Right lobe of liver (tissue), 6 donors: ENCODE results near the gene ACAD11. TPM values are rescaled to one million over a fixed set of nuclear protein-coding genes. Genes with fewer than 3 reads are reported as not detected.

Experiments used
- ATAC-seq, 4 donors: fragments of 200-7000 bp; cut with Tn5 transposase; one replicate each; pipeline ENCODE4 v1.9.1; 2020; ENCODE audit warnings: mild to moderate bottlenecking in 4 of 4, moderate library complexity in 4 of 4
- DNase-seq, 3 donors: peaks; one replicate each; pipeline ENCODE4 v3.0.0-alpha.2; 2020
- H3K27ac ChIP-seq, 3 donors: fragments of 200-600 bp; one replicate each; pipeline ENCODE4 v1.8.0; 2022
- H3K27me3 ChIP-seq, 2 donors: fragments of 200-600 bp; one replicate each; pipeline ENCODE4 v1.8.0; 2022
- H3K36me3 ChIP-seq, 4 donors: fragments of 200-600 bp; sonication (generic) in 1 of 4; one replicate each; pipeline versions ENCODE4 v1.5.1 to v1.8.0; 2017 to 2022; ENCODE audit warnings: control low read depth in 1 of 4
- H3K4me1 ChIP-seq, 4 donors: fragments of 200-600 bp; sonication (generic) in 1 of 4; one replicate each; pipeline versions ENCODE4 v1.5.1 to v1.8.0; 2017 to 2022; ENCODE audit warnings: control low read depth in 1 of 4
- H3K4me3 ChIP-seq, 3 donors: fragments of 200-600 bp; one replicate each; pipeline ENCODE4 v1.8.0; 2022
- H3K9me3 ChIP-seq, 4 donors: fragments of 200-600 bp; sonication (generic) in 1 of 4; one replicate each; pipeline versions ENCODE4 v1.5.1 to v1.8.0; 2017 to 2022; ENCODE audit warnings: control low read depth in 1 of 4
- POLR2A ChIP-seq: fragments of 450-650 bp; IDR thresholded peaks from one replicate; pipeline ENCODE4 v1.6.1; 2017; ENCODE audit warnings: antibody characterized with exemption, mild to moderate bottlenecking
- WGBS: methylation state at CpG from one replicate; pipeline ENCODE4 v1.1.6; 2018; ENCODE audit warnings: low coverage, low lambda C conversion rate; ENCODE audit not compliant: insufficient coverage; ENCODE audit errors: missing lambda C conversion rate; 5-methylcytosine and 5-hydroxymethylcytosine counted together
- intact Hi-C, 2 donors: fragments of 100-400 bp; cut with DNase I; formaldehyde crosslinking; loops; one replicate each; pipeline versions ENCODE4 v1.11.2 to v1.14.1; 2022
- total RNA-seq, 6 experiments: library from RNA; depleted of rRNA in 2 of 6; stranded (reverse); fragments of >200 nt in 2 of 6; fragmentation: NEBNext Ultra II Directional in 3 of 6; extraction: Animal tissue kit (Norgen Biotek cat#: 25700) in 3 of 6; gene quantifications; one replicate each; pipeline versions ENCODE4 v1.1.0 to v1.2.4, GENCODE V29; 2016 to 2023
- TF ChIP-seq, protein P1 (sequence below), 4 donors: fragments of 200-600 bp in 3 of 4; fragments of 450-650 bp in 1 of 4; IDR thresholded peaks; one replicate each; pipeline versions ENCODE4 v1.5.1 to v1.8.0; 2016 to 2022; ENCODE audit warnings: antibody characterized with exemption in 4 of 4, mild to moderate bottlenecking in 2 of 4
- donor health status: DM: no; HTN: yes; CAD: no.
- donor health status: DM: no; HTN: no; CAD: no.
- donor health status: DM: no; HTN: no; CAD: no.
- donor health status: DM: no; HTN: yes; CAD: no.
- donor health status: DM: no; HTN: yes; CAD: no.

Gene ACAD11
- total RNA-seq, 6 experiments from 2014 or later: 60.9 to 108 (median 94.5) TPM

DNA sequence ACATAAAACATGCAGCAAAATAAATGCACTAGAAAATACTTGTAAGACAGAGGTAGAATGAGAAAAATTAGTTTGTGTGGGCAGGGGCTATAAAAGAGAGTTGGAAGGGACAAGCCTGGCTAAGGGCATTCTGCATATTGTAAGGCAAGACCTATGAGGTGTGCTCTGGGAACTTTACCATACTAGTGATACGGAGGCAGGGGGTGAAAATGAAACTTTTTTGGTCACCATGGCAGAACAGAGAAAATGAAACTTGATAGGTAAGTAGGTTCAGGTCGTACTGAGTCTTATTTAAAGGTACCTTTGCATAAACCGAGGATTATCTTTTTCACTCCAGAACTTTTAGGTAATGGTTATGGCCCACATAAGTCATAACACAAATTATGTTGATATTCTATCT, 137.3 kb downstream of the ACAD11 start:
- H3K27me3 ChIP-seq: no peaks in the 10 kb centered on the region
- intact Hi-C loops: no loop called here

DNA sequence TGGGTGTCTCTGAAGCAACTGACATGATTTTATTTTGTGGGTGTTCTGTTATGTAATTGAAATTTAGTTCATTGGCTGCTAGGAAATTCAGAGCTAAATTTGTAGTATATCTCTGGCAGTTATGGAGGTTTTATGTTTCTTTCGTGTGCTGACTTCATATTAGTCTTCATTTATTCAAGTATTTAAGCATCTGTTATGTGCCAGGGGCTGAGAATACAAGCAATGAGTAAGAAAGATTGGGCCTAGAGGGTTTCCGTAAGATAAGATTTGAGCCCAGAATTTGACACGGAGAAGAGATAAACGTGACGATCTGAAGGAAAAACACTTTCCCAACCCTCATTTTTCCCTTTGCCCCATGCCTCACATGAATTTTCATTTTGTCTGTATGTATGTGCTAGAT, 137.7 kb downstream of the ACAD11 start:
- H3K9me3 ChIP-seq: no peaks in the 10 kb centered on the region
- no peak for DNase-seq
- TF ChIP-seq, protein P1, sequence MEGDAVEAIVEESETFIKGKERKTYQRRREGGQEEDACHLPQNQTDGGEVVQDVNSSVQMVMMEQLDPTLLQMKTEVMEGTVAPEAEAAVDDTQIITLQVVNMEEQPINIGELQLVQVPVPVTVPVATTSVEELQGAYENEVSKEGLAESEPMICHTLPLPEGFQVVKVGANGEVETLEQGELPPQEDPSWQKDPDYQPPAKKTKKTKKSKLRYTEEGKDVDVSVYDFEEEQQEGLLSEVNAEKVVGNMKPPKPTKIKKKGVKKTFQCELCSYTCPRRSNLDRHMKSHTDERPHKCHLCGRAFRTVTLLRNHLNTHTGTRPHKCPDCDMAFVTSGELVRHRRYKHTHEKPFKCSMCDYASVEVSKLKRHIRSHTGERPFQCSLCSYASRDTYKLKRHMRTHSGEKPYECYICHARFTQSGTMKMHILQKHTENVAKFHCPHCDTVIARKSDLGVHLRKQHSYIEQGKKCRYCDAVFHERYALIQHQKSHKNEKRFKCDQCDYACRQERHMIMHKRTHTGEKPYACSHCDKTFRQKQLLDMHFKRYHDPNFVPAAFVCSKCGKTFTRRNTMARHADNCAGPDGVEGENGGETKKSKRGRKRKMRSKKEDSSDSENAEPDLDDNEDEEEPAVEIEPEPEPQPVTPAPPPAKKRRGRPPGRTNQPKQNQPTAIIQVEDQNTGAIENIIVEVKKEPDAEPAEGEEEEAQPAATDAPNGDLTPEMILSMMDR (IDR thresholded peaks at IDR 0.05): no peak
- no peak for TF ChIP-seq POLR2A
- 80% methylated on average over 5 of the region's 5 CpGs for WGBS
- no peak for ATAC-seq
- H3K4me3 ChIP-seq: no peak overlapping the region
- no peaks in the 10 kb centered on the region for H3K4me1 ChIP-seq
- H3K27ac ChIP-seq: no peak overlapping the region
- intact Hi-C loops: no loop called here
- no peaks in the 10 kb centered on the region for H3K27me3 ChIP-seq
- H3K36me3 ChIP-seq: peaks cover 0 to 45% (median 8%) of the 10 kb centered on the region in 4 donors

More for the DNA sequence above, 137.3 kb downstream of the ACAD11 start:
- ATAC-seq (no peak), DNase-seq (no peak)
- 62% methylated on average over 3 of the region's 3 CpGs for WGBS
- Histone ChIP-seq H3K9me3 (no peaks in the 10 kb centered on the region), H3K4me3 (no peak overlapping the region), H3K36me3 (peaks cover 0 to 41% (median 12%) of the 10 kb centered on the region in 4 donors), H3K27ac (no peak overlapping the region), H3K4me1 (no peaks in the 10 kb centered on the region)
- no peak for TF ChIP-seq POLR2A
- TF ChIP-seq, protein P1 (IDR thresholded peaks at IDR 0.05): no peak

DNA sequence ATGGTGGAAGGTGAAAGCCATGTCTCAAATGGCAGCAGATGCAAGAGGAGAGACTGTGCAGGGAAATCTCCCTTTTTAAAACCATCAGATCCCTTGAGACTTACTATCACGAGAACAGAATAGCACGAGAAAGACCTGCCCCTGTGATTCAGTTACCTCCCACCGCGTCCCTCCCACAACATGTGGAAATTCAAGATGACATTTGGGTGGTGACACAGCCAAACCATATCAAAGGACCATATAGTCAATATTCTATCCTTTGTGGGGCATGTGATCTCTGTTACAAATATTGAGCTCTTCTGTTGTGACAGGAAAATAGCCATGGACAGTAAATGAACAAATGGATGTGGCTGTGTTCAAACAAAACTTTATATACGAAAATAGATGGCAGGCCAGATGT, 139.7 kb downstream of the ACAD11 start:
- intact Hi-C loops: no loop called here
- H3K27ac ChIP-seq: no peak overlapping the region
- no peak for DNase-seq
- no peak overlapping the region for H3K4me3 ChIP-seq
- no peak for ATAC-seq
- WGBS: 86% methylated on average over 4 of the region's 5 CpGs
- no peaks in the 10 kb centered on the region for H3K9me3 ChIP-seq
- no peaks in the 10 kb centered on the region for H3K27me3 ChIP-seq
- no peaks in the 10 kb centered on the region for H3K4me1 ChIP-seq
- TF ChIP-seq POLR2A: no peak
- TF ChIP-seq, protein P1 (IDR thresholded peaks at IDR 0.05): no peak
- peaks cover 0 to 45% (median 1%) of the 10 kb centered on the region in 4 donors for H3K36me3 ChIP-seq

DNA sequence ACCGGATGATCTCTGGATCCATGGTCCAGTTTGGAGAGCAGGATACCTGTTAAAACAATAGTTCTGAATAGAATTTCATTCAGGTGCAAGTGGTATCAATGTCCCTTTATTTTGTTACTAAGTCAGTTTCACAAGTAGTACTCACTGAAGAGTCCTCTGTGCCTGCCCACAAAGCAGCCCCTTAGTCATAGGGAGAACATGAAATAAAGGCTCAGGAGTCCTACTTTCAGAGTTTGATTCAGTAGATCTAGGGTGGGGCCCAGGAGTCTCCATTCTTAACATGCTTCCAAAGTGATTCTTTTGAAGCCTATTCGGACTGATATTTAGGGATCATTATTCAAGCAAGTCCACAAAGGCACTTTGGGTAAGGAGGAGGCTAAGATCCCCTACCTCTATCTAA, 142.3 kb downstream of the ACAD11 start:
- H3K4me1 ChIP-seq: no peaks in the 10 kb centered on the region
- no peak overlapping the region for H3K27ac ChIP-seq
- peaks cover 0 to 51% (median 0%) of the 10 kb centered on the region in 4 donors for H3K36me3 ChIP-seq
- WGBS: 92% methylated on average over 2 of the region's 2 CpGs
- TF ChIP-seq, protein P1 (IDR thresholded peaks at IDR 0.05): no peak
- no peak for TF ChIP-seq POLR2A
- no peaks in the 10 kb centered on the region for H3K9me3 ChIP-seq
- ATAC-seq (no peak), DNase-seq (no peak)
- intact Hi-C loops: no loop called here
- H3K4me3 ChIP-seq: no peak overlapping the region
- no peaks in the 10 kb centered on the region for H3K27me3 ChIP-seq

DNA sequence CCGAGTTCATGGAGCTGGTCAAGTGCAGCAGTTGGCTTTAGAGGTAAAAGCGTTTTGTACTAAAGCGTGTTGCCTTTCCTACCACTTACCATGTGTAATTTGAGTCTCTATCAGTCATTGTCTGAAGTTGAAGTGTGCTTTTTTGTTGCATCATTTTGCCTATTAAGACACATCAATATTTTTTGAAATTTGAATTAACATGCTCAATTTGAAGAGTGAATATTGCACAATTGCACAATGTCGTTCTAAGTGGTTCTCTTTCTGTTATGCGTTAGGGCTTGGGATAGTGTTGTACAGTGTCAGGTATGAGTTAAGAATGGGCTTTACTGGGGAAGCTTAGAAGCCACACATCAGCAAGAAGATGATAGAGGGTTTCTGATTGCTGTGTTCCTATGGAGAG, 146.6 kb downstream of the ACAD11 start:
- Histone ChIP-seq H3K4me1 (no peaks in the 10 kb centered on the region), H3K4me3 (no peak overlapping the region), H3K27ac (no peak overlapping the region), H3K9me3 (no peaks in the 10 kb centered on the region), H3K36me3 (peaks cover 0 to 58% (median 0%) of the 10 kb centered on the region in 4 donors), H3K27me3 (no peaks in the 10 kb centered on the region)
- intact Hi-C loops: no loop called here
- WGBS: 92% methylated on average over 5 of the region's 5 CpGs
- no peak for TF ChIP-seq POLR2A
- TF ChIP-seq, protein P1 (IDR thresholded peaks at IDR 0.05): no peak
- ATAC-seq (no peak), DNase-seq (no peak)
